Ovary (tissue), 9 donors: ENCODE results near the gene ZHX3. TPM values are rescaled to one million over a fixed set of nuclear protein-coding genes. Genes with fewer than 3 reads are reported as not detected.

Source experiments
- DNase-seq, 5 donors: peaks; one replicate each; pipeline ENCODE4 v3.0.0-alpha.2; 2019 to 2020
- H3K27ac ChIP-seq, 2 donors: fragments of 200-600 bp; one replicate each; pipeline versions ENCODE4 v1.5.1 to v1.8.0; 2019 to 2022
- H3K27me3 ChIP-seq: fragments of 200-600 bp; one replicate; pipeline ENCODE4 v1.8.0; 2022
- H3K36me3 ChIP-seq: fragments of 200-600 bp; sonication (generic); one replicate; pipeline ENCODE4 v1.5.1; 2019
- H3K4me1 ChIP-seq: one replicate; pipeline ENCODE4 v1.8.1; 2013; ENCODE audit warnings: mild to moderate bottlenecking, moderate library complexity; ENCODE audit not compliant: insufficient read depth
- H3K4me3 ChIP-seq: fragments of 200-600 bp; sonication (generic); one replicate; pipeline ENCODE4 v1.5.1; 2017
- H3K9me3 ChIP-seq, 2 donors: fragments of 200-600 bp in 1 of 2; sonication (generic) in 1 of 2; one replicate each; pipeline versions ENCODE4 v1.5.1 to v1.8.1; 2013 to 2019; ENCODE audit warnings: mild to moderate bottlenecking in 1 of 2, moderate library complexity in 1 of 2
- EP300 ChIP-seq: sonication (generic); formaldehyde crosslinking; IDR thresholded peaks from one replicate; pipeline ENCODE4 v1.6.1; 2017; ENCODE audit warnings: antibody characterized with exemption
- POLR2A ChIP-seq: fragments of 450-650 bp; IDR thresholded peaks from one replicate; pipeline ENCODE4 v1.6.1; 2017; ENCODE audit warnings: antibody characterized with exemption, mild to moderate bottlenecking, moderate library complexity
- WGBS, 3 donors: extraction: QIAGEN DNeasy Blood & Tissue Kit in 1 of 3; methylation state at CpG; one replicate each; pipeline versions ENCODE4 v1.1.5 to v1.1.7; 2013 to 2017; 5-methylcytosine and 5-hydroxymethylcytosine counted together
- intact Hi-C, 4 donors: fragments of 100-400 bp; cut with DNase I; formaldehyde crosslinking; loops; one replicate each; pipeline versions ENCODE4 v1.11.0 to v1.15.1; 2022 to 2023
- polyA plus RNA-seq, 2 donors: library from polyadenylated mRNA; stranded (reverse); fragments of 200-250 nt in 1 of 2; fragments of 350-450 nt in 1 of 2; fragmentation: Illumina TruSeq in 1 of 2; extraction: RNeasy Lipid Tissue Mini Kit (QIAGEN cat#74804) in 1 of 2; gene quantifications; one replicate each; pipeline ENCODE4 v1.2.3, GENCODE V29; 2013 to 2014
- total RNA-seq, 7 donors: library from RNA; depleted of rRNA in 2 of 7; stranded (reverse); fragments of >200 nt in 2 of 7; fragmentation: NEBNext Ultra II Directional in 3 of 7; extraction: Animal tissue kit (Norgen Biotek cat#: 25700) in 3 of 7; gene quantifications; one replicate each; pipeline versions ENCODE4 v1.1.0 to v1.2.4, GENCODE V29; 2016 to 2023
- TF ChIP-seq, protein P1 (sequence below), 3 donors: fragments of 450-650 bp in 2 of 3; fragments of 200-600 bp in 1 of 3; IDR thresholded peaks; one replicate each; pipeline versions ENCODE4 v1.5.1 to v1.8.0; 2016 to 2022; ENCODE audit warnings: antibody characterized with exemption in 3 of 3, mild to moderate bottlenecking in 1 of 3
- donor health status: DM: no; HTN: no; CAD: no; lungs with moderate emphysema.
- donor health status: DM: no; HTN: no; CAD: no.
- donor health status: Bipolar disorder and iron deficiency.
- donor health status: DM: yes; HTN: yes; CAD: no.
- donor health status: DM: no; HTN: no; CAD: no.
- donor health status: DM: yes; HTN: yes; CAD: no.

Gene ZHX3
- total and polyA plus RNA-seq, 9 donors, result 17.5 to 72.0 (median 39.6) TPM

DNA sequence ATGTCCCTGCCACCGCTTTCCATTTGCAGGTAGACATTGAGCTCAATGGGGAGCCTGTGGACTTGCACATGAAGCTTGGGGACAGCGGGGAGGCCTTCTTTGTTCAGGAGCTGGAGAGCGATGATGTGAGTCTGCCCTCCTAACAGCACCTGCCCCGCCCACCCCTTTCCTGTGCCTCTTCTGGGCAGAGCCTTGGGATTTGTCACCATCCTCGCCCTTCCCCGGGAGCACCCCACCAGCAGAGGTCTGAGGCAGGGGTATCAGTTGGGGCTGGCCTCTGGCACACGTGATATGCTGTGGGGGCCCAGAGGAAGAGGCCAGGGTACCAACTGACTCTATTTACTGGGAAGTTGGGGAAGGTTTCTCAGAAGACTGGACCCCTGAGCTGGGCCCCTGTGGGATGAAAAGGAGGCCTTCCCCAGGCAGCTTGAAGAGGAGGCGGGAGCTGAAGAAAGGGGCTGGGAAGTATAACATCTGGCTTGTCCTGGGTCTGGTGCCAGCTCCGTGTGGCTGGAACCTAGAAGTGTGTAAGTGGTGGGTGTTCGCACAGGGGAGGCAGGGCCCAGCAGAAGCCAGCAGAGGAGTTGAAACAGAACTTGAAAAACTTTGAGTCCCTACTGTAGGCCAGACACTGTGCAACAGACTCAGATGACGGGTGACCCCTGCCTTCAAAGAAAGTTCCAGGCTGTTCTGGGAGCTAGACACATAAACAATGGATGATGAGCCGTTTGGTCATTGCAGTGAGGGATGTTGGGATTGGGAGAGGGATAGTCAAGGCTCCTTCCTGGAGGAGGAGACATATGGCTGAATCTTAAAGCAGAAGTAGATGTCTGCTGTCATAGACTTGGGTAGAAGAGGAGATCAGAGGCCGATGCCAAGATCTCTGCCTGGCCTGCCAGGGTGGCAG is 30.2 kb upstream of the ZHX3 start:
- intact Hi-C loops, result loop anchor here in 3 of 4 donors (5.0 to 10.0 kb wide), 3 partner anchors 60 to 473 kb away; no protein-coding TSS in a partner anchor
- Histone ChIP-seq H3K27me3 (no peaks in the 10 kb centered on the region), H3K9me3 (no peaks in the 10 kb centered on the region), H3K4me3 (no peak overlapping the region), H3K4me1 (no peaks in the 10 kb centered on the region), H3K36me3 (no peaks in the 10 kb centered on the region), H3K27ac (no peak overlapping the region)
- no peak for DNase-seq
- no peak for TF ChIP-seq POLR2A
- no peak for TF ChIP-seq EP300
- TF ChIP-seq, protein P1, sequence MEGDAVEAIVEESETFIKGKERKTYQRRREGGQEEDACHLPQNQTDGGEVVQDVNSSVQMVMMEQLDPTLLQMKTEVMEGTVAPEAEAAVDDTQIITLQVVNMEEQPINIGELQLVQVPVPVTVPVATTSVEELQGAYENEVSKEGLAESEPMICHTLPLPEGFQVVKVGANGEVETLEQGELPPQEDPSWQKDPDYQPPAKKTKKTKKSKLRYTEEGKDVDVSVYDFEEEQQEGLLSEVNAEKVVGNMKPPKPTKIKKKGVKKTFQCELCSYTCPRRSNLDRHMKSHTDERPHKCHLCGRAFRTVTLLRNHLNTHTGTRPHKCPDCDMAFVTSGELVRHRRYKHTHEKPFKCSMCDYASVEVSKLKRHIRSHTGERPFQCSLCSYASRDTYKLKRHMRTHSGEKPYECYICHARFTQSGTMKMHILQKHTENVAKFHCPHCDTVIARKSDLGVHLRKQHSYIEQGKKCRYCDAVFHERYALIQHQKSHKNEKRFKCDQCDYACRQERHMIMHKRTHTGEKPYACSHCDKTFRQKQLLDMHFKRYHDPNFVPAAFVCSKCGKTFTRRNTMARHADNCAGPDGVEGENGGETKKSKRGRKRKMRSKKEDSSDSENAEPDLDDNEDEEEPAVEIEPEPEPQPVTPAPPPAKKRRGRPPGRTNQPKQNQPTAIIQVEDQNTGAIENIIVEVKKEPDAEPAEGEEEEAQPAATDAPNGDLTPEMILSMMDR (IDR thresholded peaks at IDR 0.05), result no peak
- WGBS, 3 donors, result 79 to 85% (median 80%) methylated on average over 13 of the region's 13 CpGs

DNA sequence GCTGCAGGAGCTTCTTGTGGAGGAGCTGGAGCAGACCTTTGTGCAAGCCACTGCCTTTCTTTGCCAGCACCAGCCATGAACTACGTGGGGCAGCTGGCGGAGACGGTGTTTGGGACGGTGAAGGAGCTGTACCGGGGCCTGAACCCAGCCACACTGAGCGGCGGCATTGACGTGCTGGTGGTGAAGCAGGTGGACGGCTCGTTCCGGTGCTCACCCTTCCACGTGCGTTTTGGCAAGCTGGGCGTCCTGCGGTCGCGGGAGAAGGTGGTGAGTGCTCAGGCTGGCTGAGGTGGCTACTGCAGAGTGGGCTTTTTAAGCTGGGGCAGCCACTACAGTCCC is 28.2 kb upstream of the ZHX3 start:
- intact Hi-C loops, result loop anchor here in 3 of 4 donors (5.0 to 10.0 kb wide), 3 partner anchors 62 to 471 kb away; no protein-coding TSS in a partner anchor
- peaks cover under 1% of the 10 kb centered on the region for H3K4me1 ChIP-seq
- H3K27ac ChIP-seq, result no peak overlapping the region
- peak in 1 of 5 donors; percentile 15 for DNase-seq
- 88 to 90% (median 90%) methylated on average over 17 of the region's 17 CpGs for WGBS, 3 donors
- H3K27me3 ChIP-seq, result no peaks in the 10 kb centered on the region
- no peak overlapping the region for H3K4me3 ChIP-seq
- H3K9me3 ChIP-seq, result no peaks in the 10 kb centered on the region
- no peak for TF ChIP-seq POLR2A
- TF ChIP-seq, protein P1 (IDR thresholded peaks at IDR 0.05), result no peak
- no peak for TF ChIP-seq EP300
- H3K36me3 ChIP-seq, result no peaks in the 10 kb centered on the region

DNA sequence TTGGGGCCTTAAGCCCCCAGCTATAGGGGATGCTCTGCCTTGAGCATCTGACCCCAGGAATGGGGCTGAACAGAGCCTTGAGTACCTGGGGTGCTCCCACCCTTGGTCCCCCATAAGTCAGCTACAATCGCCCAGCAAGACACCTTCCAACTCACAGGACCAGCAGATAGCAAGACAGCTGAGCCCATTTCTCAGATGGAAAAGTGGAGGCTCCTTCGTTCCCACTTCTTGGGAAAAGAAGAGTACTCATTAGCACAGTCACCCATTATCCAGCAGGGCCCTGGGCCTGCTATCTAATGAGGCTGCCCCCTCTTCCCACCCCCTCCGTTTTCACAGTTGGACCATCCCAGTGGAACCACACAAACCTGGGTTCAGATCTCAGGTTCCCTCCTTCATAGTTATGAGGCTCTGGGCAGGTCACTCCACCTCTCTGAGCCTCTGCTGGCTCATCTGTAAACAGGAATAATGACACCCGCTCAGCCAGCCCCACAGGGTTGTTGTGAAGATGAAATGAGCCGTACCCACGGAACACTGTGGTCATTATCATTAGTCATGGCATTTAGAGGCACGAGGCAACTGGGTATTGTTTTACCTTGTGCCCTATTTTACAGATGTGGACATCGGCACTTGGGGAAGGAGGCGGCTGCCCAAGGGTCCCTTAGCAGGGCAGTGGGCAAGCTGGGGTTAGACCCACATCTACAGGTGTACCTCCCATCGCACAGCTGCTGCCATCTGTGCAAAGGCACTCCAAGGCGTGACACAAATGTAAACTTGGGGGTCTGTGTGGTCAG is 27.6 kb upstream of the ZHX3 start:
- TF ChIP-seq, protein P1 (IDR thresholded peaks at IDR 0.05), result no peak
- Histone ChIP-seq H3K27me3 (no peaks in the 10 kb centered on the region), H3K27ac (no peak overlapping the region), H3K4me1 (peaks cover 1% of the 10 kb centered on the region), H3K36me3 (no peaks in the 10 kb centered on the region), H3K9me3 (no peaks in the 10 kb centered on the region), H3K4me3 (no peak overlapping the region)
- intact Hi-C loops, result loop anchor here in 3 of 4 donors (5.0 to 10.0 kb wide), 4 partner anchors 62 to 470 kb away; no protein-coding TSS in a partner anchor
- WGBS, 3 donors, result 84 to 90% (median 90%) methylated on average over 11 of the region's 11 CpGs
- DNase-seq, result peak in 1 of 5 donors; percentile 8

DNA sequence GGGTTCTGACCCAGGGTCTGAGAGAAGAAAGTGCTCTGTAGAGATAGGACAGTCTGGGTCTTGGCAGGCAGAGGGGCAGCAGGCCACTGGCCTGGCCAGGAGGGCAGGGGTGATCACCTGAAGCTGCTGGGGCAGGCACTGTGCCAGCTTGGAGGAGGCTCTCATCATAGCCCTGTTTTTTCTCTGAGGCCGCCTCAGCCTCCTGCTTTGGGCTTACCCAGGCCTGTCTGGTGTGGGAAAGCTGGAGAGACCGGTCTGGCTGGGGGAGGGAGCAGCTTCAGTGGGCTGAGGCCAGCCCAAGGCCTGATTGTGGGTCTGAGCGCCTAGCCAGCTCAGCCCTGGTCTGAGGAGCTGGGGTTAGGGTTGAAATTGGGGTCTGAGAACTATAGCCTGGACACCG is 26.9 kb upstream of the ZHX3 start:
- Histone ChIP-seq H3K4me3 (no peak overlapping the region), H3K9me3 (no peaks in the 10 kb centered on the region), H3K27me3 (no peaks in the 10 kb centered on the region), H3K27ac (no peak overlapping the region), H3K36me3 (no peaks in the 10 kb centered on the region), H3K4me1 (peaks cover 1% of the 10 kb centered on the region)
- 87 to 88% (median 87%) methylated on average over 4 of the region's 4 CpGs for WGBS, 3 donors
- TF ChIP-seq, protein P1 (IDR thresholded peaks at IDR 0.05), result no peak
- TF ChIP-seq EP300 (no peak), POLR2A (no peak)
- intact Hi-C loops, result loop anchor here in 2 of 4 donors (5.0 to 10.0 kb wide), 4 partner anchors 63 to 470 kb away; no protein-coding TSS in a partner anchor
- DNase-seq, result peak in 2 of 5 donors; percentile 29 to 35
